ENCODE results near the gene TBATA. TPM values are rescaled to one million over a fixed set of nuclear protein-coding genes. Genes with fewer than 3 reads are reported as not detected.

The TBATA gene
- total and polyA plus RNA-seq, 2 donors from 2014 or later: 1.9 TPM; not detected in 1

- Histone ChIP-seq H3K4me1 (ENCODE audit: control insufficient read depth in 2 of 3, insufficient read depth in 2 of 3, low read depth in 1 of 3, low read length in 3 of 3) (peaks cover 0 to 29% (median 13%) of the 10 kb centered on the region in 3 donors), H3K9ac (ENCODE audit: low read length in 3 of 3) (no peak overlapping the region), H3K4me3 (ENCODE audit: low read length in 3 of 3) (no peak overlapping the region), H3K36me3 (ENCODE audit: control insufficient read depth in 2 of 3, insufficient read depth in 3 of 3, low read length in 3 of 3) (no peaks in the 10 kb centered on the region), H3K27ac (ENCODE audit: low read depth in 2 of 2, low read length in 2 of 2) (no peak overlapping the region), H3K27me3 (ENCODE audit: control insufficient read depth, insufficient read depth, low read length) (no peaks in the 10 kb centered on the region), H3K9me3 (ENCODE audit: control insufficient read depth in 2 of 3, insufficient read depth in 1 of 3, low read length in 3 of 3) (no peaks in the 10 kb centered on the region)
- DNase-seq (peak in 1 of 5 donors; percentile 54), FAIRE-seq (no peak)
- intact Hi-C loops (cut with DNase I): no loop called here
- TF ChIP-seq CTCF (IDR thresholded peaks at IDR 0.05; ENCODE audit: borderline replicate concordance, extremely low read depth, insufficient read depth): no peak
Observed at GRCh38 chr10:70833601-70834000, 48.4 kb upstream of the TBATA start.

- H3K4me1 ChIP-seq (ENCODE audit: control insufficient read depth in 2 of 3, insufficient read depth in 2 of 3, low read depth in 1 of 3, low read length in 3 of 3): peaks cover 0 to 29% (median 13%) of the 10 kb centered on the region in 3 donors
- H3K36me3 ChIP-seq (ENCODE audit: control insufficient read depth in 2 of 3, insufficient read depth in 3 of 3, low read length in 3 of 3): no peaks in the 10 kb centered on the region
- no peak for DNase-seq
- H3K27me3 ChIP-seq (ENCODE audit: control insufficient read depth, insufficient read depth, low read length): no peaks in the 10 kb centered on the region
- H3K9ac ChIP-seq (ENCODE audit: low read length in 3 of 3): no peak overlapping the region
- no peaks in the 10 kb centered on the region for H3K9me3 ChIP-seq (ENCODE audit: control insufficient read depth in 2 of 3, insufficient read depth in 1 of 3, low read length in 3 of 3)
- TF ChIP-seq CTCF (IDR thresholded peaks at IDR 0.05; ENCODE audit: borderline replicate concordance, extremely low read depth, insufficient read depth): no peak
- no peak overlapping the region for H3K27ac ChIP-seq (ENCODE audit: low read depth in 2 of 2, low read length in 2 of 2)
- no peak overlapping the region for H3K4me3 ChIP-seq (ENCODE audit: low read length in 3 of 3)
- FAIRE-seq: no peak
- intact Hi-C loops (cut with DNase I): no loop called here
Observed at GRCh38 chr10:70832852-70833528, 47.8 kb upstream of the TBATA start.

GRCh38 chr10:70832221-70832620, 47.0 kb upstream of the TBATA start:
- Histone ChIP-seq H3K4me3 (ENCODE audit: low read length in 3 of 3) (no peak overlapping the region), H3K27ac (ENCODE audit: low read depth in 2 of 2, low read length in 2 of 2) (no peak overlapping the region), H3K9ac (ENCODE audit: low read length in 3 of 3) (no peak overlapping the region), H3K27me3 (ENCODE audit: control insufficient read depth, insufficient read depth, low read length) (no peaks in the 10 kb centered on the region), H3K36me3 (ENCODE audit: control insufficient read depth in 2 of 3, insufficient read depth in 3 of 3, low read length in 3 of 3) (no peaks in the 10 kb centered on the region), H3K4me1 (ENCODE audit: control insufficient read depth in 2 of 3, insufficient read depth in 2 of 3, low read depth in 1 of 3, low read length in 3 of 3) (peaks cover 0 to 29% (median 13%) of the 10 kb centered on the region in 3 donors), H3K9me3 (ENCODE audit: control insufficient read depth in 2 of 3, insufficient read depth in 1 of 3, low read length in 3 of 3) (no peaks in the 10 kb centered on the region)
- DNase-seq (no peak), FAIRE-seq (no peak)
- TF ChIP-seq CTCF (IDR thresholded peaks at IDR 0.05; ENCODE audit: borderline replicate concordance, extremely low read depth, insufficient read depth): no peak
- intact Hi-C loops (cut with DNase I): no loop called here

Data from kidney (tissue), 14 donors.